Testis (tissue), 2 donors: ENCODE measurements around the gene MRPS5.

Experiments used
- CTCF ChIP-seq, 3 experiments: fragments of 450-650 bp in 2 of 3; fragments of 200-600 bp in 1 of 3; sonication (generic) in 1 of 3; IDR thresholded peaks; one replicate each; pipeline ENCODE4 v1.5.1; 2016 to 2019; ENCODE audit warnings: antibody characterized with exemption in 3 of 3, mild to moderate bottlenecking in 2 of 3, moderate library complexity in 1 of 3
- POLR2A ChIP-seq: fragments of 450-650 bp; IDR thresholded peaks from one replicate; pipeline ENCODE4 v1.6.1; 2017; ENCODE audit warnings: antibody characterized with exemption, mild to moderate bottlenecking, moderate library complexity

DNA sequence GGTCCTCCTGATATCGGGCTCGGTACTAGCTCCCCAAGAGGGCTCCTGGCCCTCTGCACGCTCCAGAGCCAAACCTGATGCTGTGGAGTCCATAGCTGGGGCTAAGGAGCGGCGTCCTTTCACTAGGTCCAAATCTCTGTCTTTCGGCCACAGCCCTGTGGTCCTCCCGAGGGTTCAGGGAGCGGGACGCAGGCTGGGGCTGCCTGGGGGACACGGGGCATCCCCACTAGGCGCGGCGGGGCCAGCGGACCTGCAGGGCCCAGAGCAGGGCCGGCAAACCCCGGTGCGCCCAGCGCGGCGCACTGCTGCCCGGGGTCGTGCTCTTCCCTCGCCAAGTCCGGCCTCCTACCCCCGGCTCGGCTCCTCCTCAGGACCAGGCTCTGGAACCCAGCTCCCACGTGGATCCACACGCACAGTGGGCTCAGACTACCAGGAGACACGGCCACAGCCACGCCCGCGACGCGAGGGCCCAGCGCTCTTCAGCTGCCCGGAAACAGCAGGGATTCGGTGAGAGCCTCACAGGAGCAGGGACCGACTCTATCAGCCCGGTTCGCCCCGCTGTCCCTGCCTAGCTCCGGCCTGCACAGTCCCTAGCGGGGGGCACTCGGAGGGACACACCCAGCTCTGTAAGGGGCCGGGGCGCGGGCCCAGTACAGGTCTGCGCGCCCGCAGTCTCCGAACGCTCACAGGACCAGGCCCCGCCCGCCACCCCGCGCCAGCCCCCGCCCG is 37.4 kb upstream of the MRPS5 start:
- no peak for TF ChIP-seq CTCF (IDR thresholded peaks at IDR 0.05)
- no peak for TF ChIP-seq POLR2A
